Sigmoid colon (tissue), 7 donors: ENCODE data around the gene PRSS8. TPM values are rescaled to one million over a fixed set of nuclear protein-coding genes. Genes with fewer than 3 reads are reported as not detected.

Experiments used
- DNase-seq: peaks from one replicate; pipeline ENCODE4 v3.0.0-alpha.2; 2019
- H3K27ac ChIP-seq, 4 donors: fragments of 200-600 bp; sonication (generic); one replicate each; pipeline ENCODE4 v1.5.1; 2016 to 2019; ENCODE audit warnings: mild to moderate bottlenecking in 1 of 4
- H3K27me3 ChIP-seq, 3 donors: fragments of 200-600 bp; sonication (generic); one replicate each; pipeline ENCODE4 v1.5.1; 2019; ENCODE audit warnings: mild to moderate bottlenecking in 1 of 3
- H3K36me3 ChIP-seq, 4 donors: fragments of 200-600 bp; sonication (generic); one replicate each; pipeline ENCODE4 v1.5.1; 2016 to 2019
- H3K4me1 ChIP-seq, 4 donors: fragments of 200-600 bp; sonication (generic); one replicate each; pipeline ENCODE4 v1.5.1; 2017 to 2019
- H3K4me3 ChIP-seq, 4 donors: fragments of 200-600 bp; sonication (generic); one replicate each; pipeline ENCODE4 v1.5.1; 2017 to 2019; ENCODE audit warnings: mild to moderate bottlenecking in 2 of 4, moderate library complexity in 1 of 4
- H3K9me3 ChIP-seq, 4 donors: fragments of 200-600 bp in 3 of 4; sonication (generic) in 3 of 4; one replicate each; pipeline versions ENCODE4 v1.5.1 to v1.6.1; 2013 to 2019
- EP300 ChIP-seq, 4 donors: sonication (generic); formaldehyde crosslinking; IDR thresholded peaks; one replicate each; pipeline ENCODE4 v1.6.1; 2017; ENCODE audit warnings: antibody characterized with exemption in 4 of 4
- POLR2A ChIP-seq, 2 donors: fragments of 450-650 bp; IDR thresholded peaks; one replicate each; pipeline ENCODE4 v1.6.1; 2016; ENCODE audit warnings: antibody characterized with exemption in 2 of 2, mild to moderate bottlenecking in 2 of 2, moderate library complexity in 2 of 2
- POLR2AphosphoS5 ChIP-seq, 4 donors: sonication (generic); formaldehyde crosslinking; IDR thresholded peaks; one replicate each; pipeline ENCODE4 v1.6.1; 2017; ENCODE audit warnings: antibody characterized with exemption in 4 of 4
- WGBS, 2 donors: extraction: QIAGEN DNeasy Blood & Tissue Kit; methylation state at CpG; one replicate each; pipeline ENCODE4 v1.1.7; 2013; 5-methylcytosine and 5-hydroxymethylcytosine counted together
- intact Hi-C: fragments of 100-400 bp; cut with DNase I; formaldehyde crosslinking; loops from one replicate; pipeline ENCODE4 v1.15.1; 2023
- polyA plus RNA-seq, 3 donors: library from polyadenylated mRNA; stranded (reverse); fragments of 200-250 nt; gene quantifications; one replicate each; pipeline ENCODE4 v1.2.3, GENCODE V29; 2013
- total RNA-seq, 4 donors: library from RNA; depleted of rRNA; stranded (reverse); fragments of >200 nt; gene quantifications; one replicate each; pipeline ENCODE4 v1.1.0, GENCODE V29; 2016
- TF ChIP-seq, protein P1 (sequence below), 4 experiments: fragments of 450-650 bp in 3 of 4; fragments of 200-600 bp in 1 of 4; IDR thresholded peaks; one replicate each; pipeline ENCODE4 v1.5.1; 2016 to 2019; ENCODE audit warnings: antibody characterized with exemption in 4 of 4, mild to moderate bottlenecking in 3 of 4, moderate library complexity in 2 of 4
- donor health status: healthy with polysubstance abuse.
- donor health status: Bipolar disorder and iron deficiency.
- donor health status: healthy.

Gene PRSS8
- total and polyA plus RNA-seq, 7 donors = 0.16 to 342 (median 28.9) TPM; not detected in 1

DNA sequence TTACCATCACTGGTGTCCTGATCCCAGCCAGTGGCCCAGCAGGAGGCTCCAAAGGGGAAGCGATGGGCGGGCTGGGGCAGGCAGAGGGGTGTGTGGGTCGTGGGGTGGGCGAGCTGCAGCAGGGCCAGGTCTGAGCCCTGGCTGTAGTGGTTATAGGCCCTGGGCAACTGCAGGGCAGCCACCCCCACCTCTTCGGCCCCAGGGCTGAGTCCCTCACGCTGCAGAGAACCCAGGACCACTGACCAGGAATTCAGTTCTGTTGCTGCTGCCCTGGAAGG lies 49.0 kb downstream of the PRSS8 start:
- no peak for DNase-seq
- intact Hi-C loops = no loop called here
- no peaks in the 10 kb centered on the region for H3K4me1 ChIP-seq
- H3K27ac ChIP-seq = no peak overlapping the region
- WGBS, 2 donors = 92% methylated on average over 6 of the region's 6 CpGs
- H3K9me3 ChIP-seq = no peaks in the 10 kb centered on the region
- H3K4me3 ChIP-seq = no peak overlapping the region
- H3K27me3 ChIP-seq = no peaks in the 10 kb centered on the region
- no peak for TF ChIP-seq POLR2A (IDR thresholded peaks at IDR 0.05)
- TF ChIP-seq, protein P1, sequence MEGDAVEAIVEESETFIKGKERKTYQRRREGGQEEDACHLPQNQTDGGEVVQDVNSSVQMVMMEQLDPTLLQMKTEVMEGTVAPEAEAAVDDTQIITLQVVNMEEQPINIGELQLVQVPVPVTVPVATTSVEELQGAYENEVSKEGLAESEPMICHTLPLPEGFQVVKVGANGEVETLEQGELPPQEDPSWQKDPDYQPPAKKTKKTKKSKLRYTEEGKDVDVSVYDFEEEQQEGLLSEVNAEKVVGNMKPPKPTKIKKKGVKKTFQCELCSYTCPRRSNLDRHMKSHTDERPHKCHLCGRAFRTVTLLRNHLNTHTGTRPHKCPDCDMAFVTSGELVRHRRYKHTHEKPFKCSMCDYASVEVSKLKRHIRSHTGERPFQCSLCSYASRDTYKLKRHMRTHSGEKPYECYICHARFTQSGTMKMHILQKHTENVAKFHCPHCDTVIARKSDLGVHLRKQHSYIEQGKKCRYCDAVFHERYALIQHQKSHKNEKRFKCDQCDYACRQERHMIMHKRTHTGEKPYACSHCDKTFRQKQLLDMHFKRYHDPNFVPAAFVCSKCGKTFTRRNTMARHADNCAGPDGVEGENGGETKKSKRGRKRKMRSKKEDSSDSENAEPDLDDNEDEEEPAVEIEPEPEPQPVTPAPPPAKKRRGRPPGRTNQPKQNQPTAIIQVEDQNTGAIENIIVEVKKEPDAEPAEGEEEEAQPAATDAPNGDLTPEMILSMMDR (IDR thresholded peaks at IDR 0.05) = no peak
- no peak for TF ChIP-seq EP300 (IDR thresholded peaks at IDR 0.05)
- TF ChIP-seq POLR2AphosphoS5 (IDR thresholded peaks at IDR 0.05) = no peak
- H3K36me3 ChIP-seq = peaks cover 7 to 83% (median 19%) of the 10 kb centered on the region in 4 donors

DNA sequence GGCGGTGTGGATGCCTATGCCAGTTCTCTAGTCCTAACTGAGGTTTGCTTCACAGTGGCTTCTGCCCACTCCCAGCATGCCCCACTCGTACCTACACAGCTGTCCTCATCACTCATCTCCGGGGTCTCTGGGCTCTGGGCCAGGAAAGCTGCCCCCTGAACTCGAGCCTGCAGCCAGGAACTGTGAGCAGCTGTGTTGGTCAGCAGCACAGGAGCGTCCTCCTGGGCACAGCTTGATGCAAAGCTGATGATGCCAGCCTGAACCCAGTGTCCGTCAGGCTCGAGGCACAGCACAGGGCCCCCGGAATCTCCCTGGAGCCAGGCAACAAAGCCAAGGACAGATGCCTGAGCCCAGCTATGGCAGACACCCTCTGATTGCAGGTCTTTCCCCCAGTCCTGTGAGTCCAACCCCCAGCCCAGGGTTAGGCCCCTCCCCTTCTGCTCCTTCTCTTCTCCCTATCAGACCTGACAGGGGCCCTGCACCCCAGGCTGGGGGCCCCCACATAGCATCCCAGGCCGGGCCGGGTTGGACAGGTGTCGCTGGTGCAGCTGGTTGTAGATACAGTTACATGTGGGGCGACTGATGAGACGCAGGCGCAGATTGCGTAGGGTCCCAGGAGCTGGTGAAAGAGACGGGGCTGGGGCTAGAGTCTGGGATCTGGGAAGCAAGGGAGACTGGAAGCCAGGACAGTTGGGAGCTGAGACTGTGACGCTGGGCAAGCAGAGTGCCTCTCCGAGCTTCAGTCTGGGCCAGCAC lies 49.5 kb downstream of the PRSS8 start:
- intact Hi-C loops = no loop called here
- WGBS, 2 donors = 90 to 91% methylated on average over 18 of the region's 18 CpGs
- Histone ChIP-seq H3K36me3 (peaks cover 12 to 83% (median 18%) of the 10 kb centered on the region in 4 donors), H3K4me3 (no peak overlapping the region), H3K4me1 (no peaks in the 10 kb centered on the region), H3K27ac (no peak overlapping the region), H3K9me3 (no peaks in the 10 kb centered on the region), H3K27me3 (no peaks in the 10 kb centered on the region)
- no peak for TF ChIP-seq POLR2AphosphoS5 (IDR thresholded peaks at IDR 0.05)
- TF ChIP-seq, protein P1 (IDR thresholded peaks at IDR 0.05) = no peak
- no peak for TF ChIP-seq EP300 (IDR thresholded peaks at IDR 0.05)
- no peak for TF ChIP-seq POLR2A (IDR thresholded peaks at IDR 0.05)
- no peak for DNase-seq

DNA sequence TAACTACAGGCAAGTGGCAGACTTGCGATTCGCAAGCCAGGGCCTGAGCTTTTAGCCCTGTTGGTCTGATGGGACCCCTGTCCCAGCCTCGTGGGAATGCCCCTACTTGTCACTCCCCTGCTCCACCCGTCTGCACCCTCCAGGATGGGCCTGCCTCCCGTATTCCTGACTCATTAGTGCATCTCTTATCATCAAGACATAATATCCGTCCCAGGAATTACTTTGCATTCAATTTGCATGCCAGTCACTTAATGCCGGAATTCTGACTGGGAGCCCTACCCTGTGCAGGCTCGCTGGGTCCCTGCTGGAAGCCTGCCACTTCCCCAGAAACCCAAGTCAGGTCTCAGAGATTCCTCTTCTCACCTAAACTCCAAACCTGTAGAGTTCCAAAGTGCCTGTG lies 50.1 kb downstream of the PRSS8 start:
- no peak for DNase-seq
- WGBS, 2 donors = 79 to 85% methylated on average over 8 of the region's 8 CpGs

DNA sequence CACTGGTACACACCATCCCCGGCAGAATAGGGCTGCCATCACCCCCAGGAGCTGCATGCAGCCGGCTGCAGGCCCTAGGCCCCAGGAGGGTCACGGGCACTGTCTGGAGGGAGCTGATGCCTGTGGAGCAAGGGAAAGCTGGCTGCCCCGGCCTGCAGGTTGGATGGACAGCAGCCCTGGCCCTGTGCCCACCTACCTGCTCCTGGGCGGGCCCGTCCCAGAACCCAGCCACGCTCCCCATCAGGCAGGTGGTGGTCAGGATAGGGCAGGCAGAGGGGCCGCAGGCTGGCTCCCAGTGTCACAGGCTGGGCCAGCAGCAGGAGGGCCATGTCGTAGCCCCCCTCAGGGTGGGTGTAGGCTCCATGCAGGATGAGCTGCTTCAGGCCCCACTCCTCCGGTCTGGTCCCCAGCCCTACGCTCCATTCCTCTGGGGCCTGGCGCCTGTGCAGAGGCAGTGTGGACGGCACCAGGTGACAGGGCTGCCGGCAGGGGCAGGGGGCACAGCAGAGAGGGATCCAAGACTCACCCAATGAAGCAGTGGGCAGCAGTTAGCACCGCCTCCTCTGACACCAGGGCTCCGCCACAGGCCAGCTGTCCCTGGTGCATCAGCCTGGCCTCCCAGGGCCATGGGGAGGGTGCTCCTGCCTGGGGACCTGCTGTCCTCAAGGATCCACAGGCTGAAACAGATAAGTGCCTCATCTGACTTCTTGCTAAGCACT lies 50.8 kb downstream of the PRSS8 start:
- TF ChIP-seq POLR2AphosphoS5 (IDR thresholded peaks at IDR 0.05) = no peak
- TF ChIP-seq, protein P1 (IDR thresholded peaks at IDR 0.05) = no peak
- no peak for TF ChIP-seq POLR2A (IDR thresholded peaks at IDR 0.05)
- TF ChIP-seq EP300 (IDR thresholded peaks at IDR 0.05) = no peak
- no peak overlapping the region for H3K4me3 ChIP-seq
- H3K27ac ChIP-seq = no peak overlapping the region
- intact Hi-C loops = no loop called here
- H3K9me3 ChIP-seq = no peaks in the 10 kb centered on the region
- WGBS, 2 donors = 90 to 93% methylated on average over 16 of the region's 16 CpGs
- no peaks in the 10 kb centered on the region for H3K27me3 ChIP-seq
- peak; percentile 61 for DNase-seq
- no peaks in the 10 kb centered on the region for H3K4me1 ChIP-seq
- peaks cover 18 to 86% (median 27%) of the 10 kb centered on the region in 4 donors for H3K36me3 ChIP-seq

More for the DNA sequence above, 50.1 kb downstream of the PRSS8 start:
- Histone ChIP-seq H3K4me1 (no peaks in the 10 kb centered on the region), H3K36me3 (peaks cover 12 to 83% (median 21%) of the 10 kb centered on the region in 4 donors), H3K9me3 (no peaks in the 10 kb centered on the region), H3K4me3 (no peak overlapping the region), H3K27me3 (no peaks in the 10 kb centered on the region), H3K27ac (no peak overlapping the region)
- intact Hi-C loops = no loop called here
- TF ChIP-seq POLR2A (IDR thresholded peaks at IDR 0.05) (no peak), POLR2AphosphoS5 (IDR thresholded peaks at IDR 0.05) (no peak), EP300 (IDR thresholded peaks at IDR 0.05) (no peak)
- TF ChIP-seq, protein P1 (IDR thresholded peaks at IDR 0.05) = no peak
